Dendritic cell treated with granulocyte-macrophage colony-stimulating factor and Interleukin-4, amounts not matched to agents 40 ng/mL and 50 ng/mL, for 4 days (primary cell): ENCODE results near the gene EML3.
"Not testable (repeated sequence)": the region's sequence is repeated elsewhere in the genome, so short reads cannot be mapped to it uniquely, and the experiment has no call there.

Source experiments
- H3K27ac Mint-ChIP-seq: one replicate; pipeline ENCODE4 v1.8.0; 2022; ENCODE audit warnings: mild to moderate bottlenecking, mixed read lengths
- H3K27me3 Mint-ChIP-seq: one replicate; pipeline ENCODE4 v1.8.0; 2022; ENCODE audit warnings: mild to moderate bottlenecking, mixed read lengths
- H3K36me3 Mint-ChIP-seq: one replicate; pipeline ENCODE4 v1.8.0; 2022; ENCODE audit warnings: low read depth, mixed read lengths
- H3K4me1 Mint-ChIP-seq: one replicate; pipeline ENCODE4 v1.8.0; 2022; ENCODE audit warnings: low read depth, mixed read lengths
- H3K4me3 Mint-ChIP-seq: one replicate; pipeline ENCODE4 v1.8.0; 2022; ENCODE audit warnings: mild to moderate bottlenecking, moderate library complexity, mixed read lengths
- H3K9me3 Mint-ChIP-seq: one replicate; pipeline ENCODE4 v1.8.0; 2022; ENCODE audit warnings: mixed read lengths
- intact Hi-C: fragments of 100-400 bp; cut with micrococcal nuclease; formaldehyde crosslinking; loops from one replicate; pipeline ENCODE4 v1.15.0; 2022

The EML3 gene

DNA sequence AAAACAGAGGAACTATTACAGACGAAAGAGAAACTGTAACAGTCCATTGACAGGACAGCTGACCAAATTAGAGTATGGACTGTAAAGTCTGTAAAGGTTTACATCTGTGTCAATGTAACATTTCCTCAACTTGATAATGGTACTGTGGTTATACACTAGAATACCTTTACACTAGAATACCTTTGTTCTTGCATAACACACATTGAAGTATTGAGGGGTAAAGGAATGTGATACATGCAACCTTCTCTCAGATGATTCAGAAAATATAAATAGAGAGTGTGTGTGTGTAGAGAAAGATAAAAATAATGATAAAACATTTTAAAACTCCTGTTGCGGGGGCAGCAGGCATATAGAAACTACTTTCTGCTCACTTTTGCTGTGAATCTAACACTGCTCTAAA lies 33.3 kb downstream of the EML3 start:
- H3K27ac Mint-ChIP-seq, result no peak overlapping the region
- no peaks in the 10 kb centered on the region for H3K27me3 Mint-ChIP-seq
- no peaks in the 10 kb centered on the region for H3K9me3 Mint-ChIP-seq
- H3K36me3 Mint-ChIP-seq, result peaks cover 72% of the 10 kb centered on the region
- H3K4me3 Mint-ChIP-seq, result no peak overlapping the region
- intact Hi-C loops, result no loop called here
- peaks cover 22% of the 10 kb centered on the region for H3K4me1 Mint-ChIP-seq

DNA sequence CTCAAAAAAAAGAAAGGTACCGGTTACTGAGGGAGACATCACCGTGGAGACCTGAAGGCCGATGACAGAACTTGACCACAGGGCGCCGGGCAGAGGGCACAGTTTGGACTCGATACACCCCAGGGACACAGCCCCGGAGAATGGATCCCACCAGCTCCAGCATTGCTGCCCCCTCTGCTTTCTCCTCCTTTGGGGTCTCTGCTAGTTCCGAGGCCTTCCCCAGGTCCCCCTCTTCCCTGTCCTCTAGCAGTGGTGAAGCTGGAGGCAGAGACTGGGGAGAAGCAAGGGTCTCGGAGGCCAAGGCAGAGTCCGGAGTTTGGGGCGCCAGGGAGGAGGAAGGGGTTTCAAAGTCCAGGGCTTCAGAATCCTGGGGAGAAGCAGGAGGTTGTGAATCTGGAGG lies 34.0 kb downstream of the EML3 start:
- Mint-ChIP-seq H3K27me3 (no peaks in the 10 kb centered on the region), H3K9me3 (no peaks in the 10 kb centered on the region), H3K27ac (no peak overlapping the region), H3K4me3 (no peak overlapping the region), H3K36me3 (peaks cover 71% of the 10 kb centered on the region), H3K4me1 (peaks cover 22% of the 10 kb centered on the region)
- intact Hi-C loops, result no loop called here

DNA sequence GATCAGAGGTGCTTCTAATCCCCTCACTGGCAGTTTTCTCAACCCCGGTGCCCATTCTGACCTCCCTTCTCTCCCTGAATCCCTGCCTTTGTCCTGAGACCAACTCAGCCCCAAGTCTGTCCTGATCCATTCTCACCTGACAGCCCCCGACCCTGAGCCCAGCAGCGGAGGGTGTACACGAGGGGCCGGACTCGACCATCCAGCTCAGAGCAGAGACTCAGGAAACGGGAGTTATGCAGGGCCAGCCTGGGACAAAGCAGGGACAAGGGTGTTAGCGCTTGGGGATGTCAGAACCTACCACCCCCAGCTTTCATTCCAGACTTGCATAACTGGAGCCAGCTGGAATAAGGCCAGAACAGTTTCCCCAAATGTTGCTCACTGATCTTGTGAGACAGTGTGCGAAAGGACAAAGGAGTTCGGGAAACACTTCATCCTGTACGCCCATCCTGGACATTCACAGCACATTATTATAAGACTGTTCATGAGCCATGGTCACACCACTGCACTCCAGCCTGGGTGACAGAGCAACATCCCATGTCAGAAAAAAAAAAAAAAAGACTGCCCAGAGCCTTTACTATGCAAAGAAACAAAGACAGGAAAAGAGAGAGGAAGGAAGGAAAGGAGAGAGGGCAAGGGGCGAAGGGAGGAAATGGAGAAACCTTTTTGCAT lies 35.4 kb downstream of the EML3 start:
- no peak overlapping the region for H3K4me3 Mint-ChIP-seq
- H3K27ac Mint-ChIP-seq, result peak overlapping the region; percentile 3
- H3K9me3 Mint-ChIP-seq, result no peaks in the 10 kb centered on the region
- no peaks in the 10 kb centered on the region for H3K27me3 Mint-ChIP-seq
- H3K4me1 Mint-ChIP-seq, result peaks cover 34% of the 10 kb centered on the region
- intact Hi-C loops, result no loop called here
- peaks cover 73% of the 10 kb centered on the region for H3K36me3 Mint-ChIP-seq

DNA sequence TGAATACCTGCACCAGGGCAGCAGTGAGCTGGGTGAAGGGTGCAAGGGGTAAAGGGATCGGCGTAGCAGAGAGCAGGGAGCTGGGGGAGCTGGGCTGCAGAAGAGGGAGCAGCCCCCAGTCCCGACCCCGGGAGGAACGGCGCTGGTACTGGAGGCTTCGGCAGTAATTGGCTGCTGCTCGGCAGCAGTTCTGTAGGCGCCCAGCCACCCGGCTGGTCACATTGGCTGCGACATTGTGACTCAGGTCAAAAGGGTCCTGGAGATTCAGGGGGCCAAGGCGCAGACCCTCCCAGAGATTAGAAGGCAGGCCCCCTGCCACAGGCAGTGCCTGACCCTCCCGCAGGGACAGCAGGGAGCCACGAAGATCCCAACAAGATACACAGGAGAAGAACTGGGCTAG lies 36.7 kb downstream of the EML3 start:
- Mint-ChIP-seq H3K4me1 (peaks cover 47% of the 10 kb centered on the region), H3K27ac (peak overlapping the region; percentile 96), H3K27me3 (no peaks in the 10 kb centered on the region), H3K9me3 (no peaks in the 10 kb centered on the region), H3K36me3 (peaks cover 73% of the 10 kb centered on the region), H3K4me3 (no peak overlapping the region)
- intact Hi-C loops, result no loop called here

DNA sequence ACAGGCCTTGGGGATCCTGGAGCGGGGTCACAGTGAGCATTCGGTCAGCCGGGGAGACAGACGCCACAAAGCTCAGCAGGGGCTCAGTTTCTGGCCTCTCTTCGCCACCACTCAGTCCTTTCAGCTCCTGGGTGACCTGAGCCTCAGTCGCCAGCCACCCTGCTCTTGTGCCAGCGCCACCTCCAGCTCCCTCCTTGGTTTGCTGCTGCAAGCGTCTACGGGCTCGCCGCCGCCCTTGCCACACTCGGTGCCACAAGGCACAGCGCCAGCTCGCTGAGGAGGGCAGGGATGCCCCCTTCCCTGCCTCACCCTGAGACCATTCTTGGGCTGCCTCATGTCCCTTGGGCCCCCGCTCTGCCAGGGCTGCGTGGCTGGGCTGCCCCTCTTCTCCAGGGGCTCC lies 37.4 kb downstream of the EML3 start:
- peak overlapping the region; percentile 96 for H3K27ac Mint-ChIP-seq
- H3K4me3 Mint-ChIP-seq, result peak overlapping the region; percentile 98
- no peaks in the 10 kb centered on the region for H3K9me3 Mint-ChIP-seq
- intact Hi-C loops, result no loop called here
- peaks cover 49% of the 10 kb centered on the region for H3K4me1 Mint-ChIP-seq
- no peaks in the 10 kb centered on the region for H3K27me3 Mint-ChIP-seq
- H3K36me3 Mint-ChIP-seq, result peaks cover 75% of the 10 kb centered on the region

DNA sequence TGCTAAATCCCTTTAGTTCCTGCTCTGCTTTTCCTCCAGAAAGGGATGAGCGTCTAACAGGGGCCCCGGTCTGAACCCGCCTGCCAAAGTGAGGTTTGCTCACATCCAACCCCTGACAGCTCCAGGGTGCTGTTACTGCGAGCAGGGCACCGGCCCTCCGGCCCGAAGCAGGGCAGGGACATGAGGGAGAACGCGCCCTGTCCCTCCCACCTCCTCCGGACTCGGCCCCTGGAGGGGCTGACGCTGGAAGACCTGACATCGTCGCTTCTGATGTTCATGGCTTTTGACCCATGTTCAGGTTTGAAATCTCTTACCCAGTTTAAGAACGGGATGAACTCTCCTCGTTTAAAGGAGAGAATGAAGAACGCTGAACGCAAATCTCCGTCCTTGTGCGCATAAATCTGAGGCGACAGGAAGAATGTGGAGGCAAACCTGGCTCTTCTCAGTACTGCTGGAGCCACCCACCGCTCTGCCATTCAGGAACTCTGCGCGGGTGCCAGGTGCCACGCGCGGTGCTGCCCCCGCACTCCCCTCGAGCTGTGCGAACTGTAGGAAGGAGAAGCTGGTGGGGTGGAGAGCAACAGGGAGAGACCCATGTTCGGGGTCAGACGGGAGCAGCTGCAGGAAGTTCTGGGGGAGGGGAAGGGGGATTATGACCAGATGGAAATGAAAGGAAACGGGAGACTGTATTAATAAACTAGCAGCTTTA lies 38.1 kb downstream of the EML3 start:
- no peaks in the 10 kb centered on the region for H3K27me3 Mint-ChIP-seq
- no peaks in the 10 kb centered on the region for H3K9me3 Mint-ChIP-seq
- intact Hi-C loops, result loop anchor here (1.0 kb wide), 1 partner anchor 17 kb away; the partner anchor contains the start of gene TUT1
- H3K36me3 Mint-ChIP-seq, result peaks cover 81% of the 10 kb centered on the region
- H3K27ac Mint-ChIP-seq, result peak overlapping the region; percentile 96
- peak overlapping the region; percentile 98 for H3K4me3 Mint-ChIP-seq
- H3K4me1 Mint-ChIP-seq, result peaks cover 49% of the 10 kb centered on the region

DNA sequence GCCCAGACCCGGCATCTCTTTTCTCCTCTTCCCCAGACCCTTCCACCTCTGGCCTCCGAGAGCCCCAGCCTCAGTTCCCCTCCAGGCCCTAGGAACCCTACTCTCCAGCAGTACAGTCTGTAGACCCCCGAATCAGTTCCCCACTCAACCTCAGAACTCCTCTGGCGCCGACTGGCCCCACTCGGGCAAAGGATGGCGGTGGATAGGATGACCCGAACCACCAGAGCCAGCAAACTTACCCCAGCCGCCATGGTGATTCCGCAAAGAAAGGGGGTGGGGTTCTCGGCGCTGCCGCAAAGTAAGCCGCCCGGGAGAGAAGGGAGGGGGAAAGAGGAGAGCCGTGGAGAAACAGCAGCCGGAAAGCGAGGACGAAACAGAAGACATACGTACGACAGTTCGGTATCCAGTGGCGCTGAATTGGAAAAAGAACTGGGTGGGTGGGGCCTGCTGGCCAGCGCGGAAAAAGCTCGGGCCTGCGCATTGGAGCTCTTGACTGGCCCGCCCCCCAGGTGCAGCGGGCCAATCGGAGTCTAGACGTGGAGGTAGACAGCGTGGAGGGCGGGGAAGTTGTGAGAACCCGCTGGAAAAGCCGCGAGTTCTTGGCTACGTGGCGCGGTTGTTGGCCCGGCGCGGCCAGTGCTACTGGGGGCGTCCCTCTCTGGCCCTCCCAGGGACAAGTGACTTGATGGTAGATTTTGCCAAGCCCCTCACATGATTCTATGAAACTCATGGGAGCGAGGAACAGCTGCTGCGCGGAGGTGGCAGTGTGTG lies 38.8 kb downstream of the EML3 start, which contains the start of gene EEF1G:
Gene EEF1G, minus strand, starts transcription at position 300 of the 771 bp plus-strand sequence. Its CDS starts 49 bp downstream, at position 251.
- intact Hi-C loops, result loop anchor here (1.0 to 2.0 kb wide), 2 partner anchors 17 to 18 kb away; partner anchors contain the start of gene TUT1
- Mint-ChIP-seq H3K27ac (peak within 1 kb of the TSS; percentile 96), H3K27me3 (no peaks in the 10 kb centered on the region), H3K36me3 (peaks cover 86% of the 10 kb centered on the region), H3K4me3 (peak within 1 kb of the TSS; percentile 98), H3K4me1 (peaks cover 49% of the 10 kb centered on the region), H3K9me3 (no peaks in the 10 kb centered on the region)

DNA sequence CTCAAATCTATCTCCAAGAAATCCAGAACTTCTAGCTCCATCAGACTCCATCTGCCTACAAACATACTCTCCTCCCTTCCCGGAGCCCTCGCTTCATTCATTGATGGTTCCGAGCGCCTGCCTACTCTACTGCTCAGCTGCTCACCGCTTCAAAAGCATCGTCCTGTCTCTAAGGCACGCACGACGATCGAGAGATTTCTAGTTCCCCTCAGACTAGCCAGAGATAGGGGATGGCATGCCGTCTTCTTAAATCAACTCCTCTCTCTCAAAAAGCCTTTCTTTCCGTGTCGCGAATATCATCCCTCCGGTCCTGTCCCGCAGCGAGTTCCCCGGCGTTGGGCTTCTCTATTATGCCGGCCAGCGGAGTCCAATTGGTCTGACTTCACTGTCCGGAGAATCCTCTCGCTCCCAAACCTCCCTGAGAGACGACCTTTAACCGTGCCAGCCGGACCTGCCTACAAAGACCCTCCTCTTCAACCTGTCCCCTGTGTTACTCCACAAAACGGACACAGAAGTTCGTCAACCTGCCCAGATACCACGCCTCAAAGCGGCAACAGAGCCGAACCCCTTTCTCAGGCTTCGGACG lies 39.5 kb downstream of the EML3 start:
- Mint-ChIP-seq H3K27ac (peak overlapping the region; percentile 96), H3K4me3 (peak overlapping the region; percentile 98), H3K36me3 (peaks cover 86% of the 10 kb centered on the region), H3K4me1 (peaks cover 49% of the 10 kb centered on the region), H3K9me3 (no peaks in the 10 kb centered on the region), H3K27me3 (no peaks in the 10 kb centered on the region)
- intact Hi-C loops, result loop anchor here (2.0 kb wide), 1 partner anchor 16 kb away; no protein-coding TSS in a partner anchor

DNA sequence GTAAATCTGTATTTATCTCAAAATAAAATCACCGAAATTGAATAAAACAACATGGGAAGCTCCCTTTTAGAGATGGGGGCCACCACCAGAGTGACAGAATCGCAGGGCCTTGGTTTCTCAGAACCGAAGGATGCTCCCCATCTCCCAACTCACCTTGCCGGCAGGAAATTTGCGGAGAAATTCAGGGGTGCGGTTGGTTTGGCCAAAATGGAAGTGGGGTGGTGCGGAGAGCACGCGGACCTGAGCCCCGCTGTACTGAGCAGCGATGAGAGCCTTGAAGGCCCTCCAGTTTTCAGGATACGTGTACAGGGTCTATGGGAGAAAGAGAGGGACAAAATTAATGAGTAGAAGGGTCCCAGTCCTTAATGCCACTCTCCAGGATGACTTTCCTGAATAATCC lies 40.1 kb downstream of the EML3 start:
- Mint-ChIP-seq H3K9me3 (no peaks in the 10 kb centered on the region), H3K36me3 (peaks cover 86% of the 10 kb centered on the region), H3K27me3 (no peaks in the 10 kb centered on the region), H3K4me3 (peak overlapping the region; percentile 98), H3K27ac (peak overlapping the region; percentile 96), H3K4me1 (peaks cover 49% of the 10 kb centered on the region)
- intact Hi-C loops, result loop anchor here (2.0 kb wide), 1 partner anchor 16 kb away; no protein-coding TSS in a partner anchor

DNA sequence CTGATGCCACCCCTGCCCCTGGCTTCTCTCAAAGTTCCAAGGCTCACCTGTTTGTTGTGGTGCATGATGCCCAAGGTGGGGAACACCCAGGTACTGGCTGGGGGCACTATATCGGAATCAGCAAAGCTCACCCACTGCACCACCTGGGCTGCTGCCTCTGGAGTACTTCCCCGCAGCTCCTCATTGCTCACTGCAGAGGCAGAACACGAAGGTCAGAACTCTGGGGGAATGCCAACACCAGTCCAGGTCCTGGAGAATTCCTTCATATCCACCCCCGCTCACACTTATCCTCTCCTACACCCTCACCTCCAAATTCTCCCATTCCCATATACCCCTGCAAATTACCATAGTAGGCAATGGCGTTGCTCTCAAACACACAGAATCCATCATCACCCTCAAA lies 41.1 kb downstream of the EML3 start:
- Mint-ChIP-seq H3K36me3 (peaks cover 86% of the 10 kb centered on the region), H3K27ac (peak overlapping the region; percentile 7), H3K4me1 (peaks cover 56% of the 10 kb centered on the region)
- H3K27me3 Mint-ChIP-seq, H3K9me3 Mint-ChIP-seq, H3K4me3 Mint-ChIP-seq, intact Hi-C loops: not testable (repeated sequence)

DNA sequence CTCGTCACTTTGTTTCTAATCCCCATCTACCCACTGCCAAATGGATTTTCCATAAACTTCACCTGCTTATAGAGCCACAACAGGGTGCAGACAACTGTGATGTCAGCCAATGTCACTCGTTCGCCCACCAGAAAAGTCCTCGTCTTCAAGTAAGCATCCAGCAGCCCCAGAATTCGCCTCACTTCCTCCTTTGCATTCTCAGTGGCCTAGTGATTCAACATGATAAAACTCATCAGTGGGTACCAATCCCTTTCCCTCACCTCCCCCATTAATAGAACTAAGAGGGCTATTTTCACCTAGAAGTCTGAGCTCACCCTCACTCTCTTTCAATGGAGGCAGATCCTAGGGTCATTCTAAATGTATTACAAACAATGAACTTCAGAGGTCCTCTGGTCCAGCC lies 41.7 kb downstream of the EML3 start:
- H3K27me3 Mint-ChIP-seq, H3K4me3 Mint-ChIP-seq, H3K9me3 Mint-ChIP-seq, intact Hi-C loops: not testable (repeated sequence)
- peaks cover 86% of the 10 kb centered on the region for H3K36me3 Mint-ChIP-seq
- peaks cover 60% of the 10 kb centered on the region for H3K4me1 Mint-ChIP-seq
- H3K27ac Mint-ChIP-seq, result peak overlapping the region; percentile 7

DNA sequence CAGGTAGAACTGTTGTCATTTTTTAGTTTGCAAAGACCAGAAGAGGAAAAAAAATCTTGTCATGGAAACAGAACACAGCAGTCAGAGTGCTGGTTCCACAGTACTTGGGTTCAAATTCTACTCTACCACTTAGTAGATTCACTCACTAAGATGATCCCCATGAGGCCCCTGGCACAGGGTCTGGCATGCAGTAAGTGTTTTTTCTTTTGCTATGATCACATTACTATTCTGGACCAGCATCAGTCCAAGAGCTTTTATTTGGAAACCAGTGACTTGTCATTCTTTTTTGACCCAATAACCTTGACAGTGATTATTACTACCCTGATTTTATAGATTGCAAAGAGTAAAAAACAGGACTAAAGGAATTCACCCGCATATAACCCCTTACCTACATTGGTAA lies 43.0 kb downstream of the EML3 start:
- Mint-ChIP-seq H3K9me3 (no peaks in the 10 kb centered on the region), H3K27me3 (no peaks in the 10 kb centered on the region), H3K27ac (no peak overlapping the region), H3K4me1 (peaks cover 47% of the 10 kb centered on the region), H3K36me3 (peaks cover 92% of the 10 kb centered on the region), H3K4me3 (no peak overlapping the region)
- intact Hi-C loops, result no loop called here

DNA sequence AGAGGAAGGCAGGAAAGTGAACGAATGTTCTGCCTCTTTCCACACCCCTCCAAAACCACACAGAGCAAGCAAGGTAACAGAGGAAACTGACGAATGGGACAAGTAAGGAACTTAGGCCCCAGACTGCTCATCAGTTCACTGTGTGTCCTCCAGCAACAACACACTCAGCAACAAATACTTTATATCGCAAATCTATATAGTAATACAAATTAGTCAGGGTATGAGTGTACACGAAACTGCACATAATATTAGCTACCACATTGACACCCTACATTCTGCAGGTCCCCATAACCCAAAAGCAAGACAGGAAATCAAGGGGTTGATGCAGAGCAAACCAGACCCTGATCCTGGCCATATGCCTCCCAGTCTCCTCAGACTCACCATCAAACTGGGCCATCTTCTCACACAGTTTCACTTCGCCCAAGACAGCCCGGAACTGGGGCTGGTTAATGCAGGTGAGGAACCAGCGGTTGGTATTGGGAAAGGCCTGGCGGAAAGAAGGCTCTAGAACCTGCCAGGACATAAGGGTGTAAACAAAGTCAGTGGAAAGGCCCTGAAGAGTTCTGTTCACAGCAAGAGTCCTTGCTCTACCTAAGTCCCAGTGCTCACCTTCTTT lies 45.4 kb downstream of the EML3 start:
- peaks cover 38% of the 10 kb centered on the region for H3K4me1 Mint-ChIP-seq
- no peaks in the 10 kb centered on the region for H3K9me3 Mint-ChIP-seq
- intact Hi-C loops, result no loop called here
- H3K27me3 Mint-ChIP-seq, result no peaks in the 10 kb centered on the region
- no peak overlapping the region for H3K27ac Mint-ChIP-seq
- H3K36me3 Mint-ChIP-seq, result peaks cover 100% of the 10 kb centered on the region
- no peak overlapping the region for H3K4me3 Mint-ChIP-seq
